HepG2 (cell line): ENCODE data around the gene OSBPL10. TPM values are rescaled to one million over a fixed set of nuclear protein-coding genes. Genes with fewer than 3 reads are reported as not detected.

Source experiments
- ATAC-seq: fragments of 200-7000 bp; cut with Tn5 transposase; 3 replicates; pipeline ENCODE4 v1.9.1; 2020; ENCODE audit warnings: mild to moderate bottlenecking, moderate library complexity
- BruUV-seq: library from RNA; stranded (reverse); fragments of 400-500 nt; replicated peaks from 2 replicates; lab custom pipeline; 2021; lab: Mats Ljungman, UMichigan
- CTCF ChIA-PET: fragments of 300-600 bp; formaldehyde crosslinking; extraction: SDS; loops from one replicate; lab custom pipeline; 2021; ENCODE audit warnings: low total read pairs, inconsistent platforms, low intra/inter-chr PET ratio; lab: Yijun Ruan, JAX
- POLR2A ChIA-PET: fragments of 350-600 bp; sonication (Branson Sonifier 250); formaldehyde crosslinking; loops from one replicate; lab custom pipeline; 2020; ENCODE audit warnings: antibody characterized with exemption, inconsistent platforms; lab: Yijun Ruan, JAX
- DNase-seq: peaks from one replicate; pipeline ENCODE4 v3.0.0-alpha.2; 2015; ENCODE audit warnings: low spot score
- FAIRE-seq: peaks from 3 replicates; lab custom pipeline; 2011; peaks lifted over from hg19 to GRCh38; lab: Jason Lieb, UNC
- H2AFZ ChIP-seq: one replicate; pipeline ENCODE4 v1.6.1; 2011; ENCODE audit warnings: low read length, inconsistent platforms
- H3K27ac ChIP-seq: fragments of 300-600 bp; 3 replicates; pipeline ENCODE4 v1.8.0; 2011; ENCODE audit warnings: mixed run types, mild to moderate bottlenecking, mixed read lengths, low read length, inconsistent platforms; ENCODE audit not compliant: insufficient read depth; ENCODE audit errors: extremely low read length
- H3K27me3 ChIP-seq, 2 experiments: fragments of 200-600 bp in 1 of 2; 2 replicates in 1 of 2; 3 replicates in 1 of 2; pipeline versions ENCODE4 v1.6.0 to v1.8.0; 2011; ENCODE audit warnings: low read length in 2 of 2, mild to moderate bottlenecking in 2 of 2, moderate library complexity in 2 of 2, inconsistent platforms in 1 of 2; ENCODE audit not compliant: insufficient read depth in 2 of 2, control insufficient read depth in 1 of 2
- H3K36me3 ChIP-seq, 2 experiments: fragments of 200-600 bp in 1 of 2; replicated peaks in 1 of 2; 2 replicates in 1 of 2; 3 replicates in 1 of 2; pipeline versions ENCODE4 v1.5.1 to v1.8.0; 2011; ENCODE audit warnings: low read length in 2 of 2, inconsistent platforms in 1 of 2; ENCODE audit not compliant: insufficient read depth in 2 of 2, control insufficient read depth in 1 of 2
- H3K4me1 ChIP-seq: 2 replicates; pipeline ENCODE4 v1.5.1; 2012; ENCODE audit warnings: low read length, inconsistent platforms; ENCODE audit not compliant: insufficient read depth
- H3K4me2 ChIP-seq: 2 replicates; pipeline ENCODE4 v1.6.0; 2011; ENCODE audit warnings: low read depth, low read length, inconsistent platforms
- H3K4me3 ChIP-seq, 3 experiments: fragments of 200-600 bp in 1 of 3; sonication (generic), shearing (Covaris generic) in 1 of 3; replicated peaks in 1 of 3; 2 replicates each; pipeline ENCODE4 v1.5.1; 2011 to 2016; ENCODE audit warnings: low read length in 3 of 3, inconsistent platforms in 2 of 3, low read depth in 2 of 3, mild to moderate bottlenecking in 2 of 3, control low read depth in 1 of 3, mixed read lengths in 1 of 3; ENCODE audit not compliant: insufficient read depth in 1 of 3
- H3K79me2 ChIP-seq: one replicate; pipeline ENCODE4 v1.6.1; 2011; ENCODE audit warnings: low read length, inconsistent platforms; ENCODE audit not compliant: insufficient read depth
- H3K9ac ChIP-seq: 2 replicates; pipeline ENCODE4 v1.6.0; 2011; ENCODE audit warnings: mild to moderate bottlenecking, low read depth, low read length, inconsistent platforms; ENCODE audit not compliant: insufficient read depth
- H3K9me3 ChIP-seq: 2 replicates; pipeline ENCODE4 v1.5.1; 2012; ENCODE audit warnings: mild to moderate bottlenecking, low read length
- H4K20me1 ChIP-seq: 2 replicates; pipeline ENCODE4 v1.6.0; 2011; ENCODE audit warnings: inconsistent platforms, mild to moderate bottlenecking, low read length, moderate library complexity; ENCODE audit not compliant: insufficient read depth
- CERS6 ChIP-seq: sonication (generic); formaldehyde crosslinking; IDR thresholded peaks from 2 replicates; pipeline ENCODE4 v1.5.0; 2020; ENCODE audit warnings: missing genetic modification reagents
- FLYWCH1 ChIP-seq: sonication (generic); formaldehyde crosslinking; IDR thresholded peaks from 2 replicates; pipeline ENCODE4 v1.8.1; 2023; ENCODE audit warnings: mild to moderate bottlenecking, missing genetic modification reagents
- GATAD1 ChIP-seq: IDR thresholded peaks from 2 replicates; pipeline ENCODE4 v1.6.1; 2016; ENCODE audit warnings: missing genetic modification reagents, missing compliant biosample characterization
- NPAS2 ChIP-seq: sonication (generic); formaldehyde crosslinking; IDR thresholded peaks from 2 replicates; pipeline ENCODE4 v1.8.0; 2022; ENCODE audit warnings: mild to moderate bottlenecking, missing genetic modification reagents, borderline replicate concordance
- SKIL ChIP-seq: sonication (generic); formaldehyde crosslinking; IDR thresholded peaks from 2 replicates; pipeline ENCODE4 v1.8.0; 2022; ENCODE audit warnings: missing genetic modification reagents, mild to moderate bottlenecking, moderate library complexity, borderline replicate concordance
- ZHX1 ChIP-seq: sonication (generic); formaldehyde crosslinking; IDR thresholded peaks from 2 replicates; pipeline ENCODE4 v1.8.1; 2022; ENCODE audit warnings: low read depth, mild to moderate bottlenecking, missing genetic modification reagents
- ZNF30 ChIP-seq: sonication (generic); formaldehyde crosslinking; IDR thresholded peaks from 2 replicates; pipeline ENCODE4 v1.5.0; 2020; ENCODE audit warnings: mild to moderate bottlenecking, missing genetic modification reagents
- ZNF513 ChIP-seq: sonication (generic); formaldehyde crosslinking; conservative IDR thresholded peaks from 2 replicates; pipeline ENCODE4 v1.5.0; 2020; ENCODE audit warnings: missing genetic modification reagents
- ZNF563 ChIP-seq: sonication (generic); formaldehyde crosslinking; IDR thresholded peaks from 2 replicates; pipeline ENCODE4 v1.8.0; 2022; ENCODE audit warnings: mild to moderate bottlenecking, moderate library complexity, missing genetic modification reagents
- ZNF781 ChIP-seq: sonication (generic); formaldehyde crosslinking; IDR thresholded peaks from 2 replicates; pipeline ENCODE4 v1.5.1; 2020; ENCODE audit warnings: borderline replicate concordance, mild to moderate bottlenecking, missing genetic modification reagents; ENCODE audit errors: not compliant biosample characterization
- ZSCAN12 ChIP-seq: sonication (generic); formaldehyde crosslinking; IDR thresholded peaks from 2 replicates; pipeline ENCODE4 v1.9.0; 2021; ENCODE audit warnings: mild to moderate bottlenecking, missing genetic modification reagents
- WGBS: methylation state at CpG from one replicate; pipeline ENCODE4 v1.1.6; 2017; ENCODE audit warnings: low lambda C conversion rate; 5-methylcytosine and 5-hydroxymethylcytosine counted together
- in situ Hi-C: cut with HindIII; loops from 2 replicates; pipeline ENCODE4 v1.10.0; 2017; ENCODE audit warnings: low pct_unique_long_range_greater_than_20kb; ENCODE audit not compliant: extremely low pct_ligation_motif_present
- intact Hi-C: fragments of 100-400 bp; cut with micrococcal nuclease; formaldehyde crosslinking; loops from one replicate; pipeline ENCODE4 v1.10.0; 2022; ENCODE audit not compliant: unreplicated experiment
- polyA plus RNA-seq, 8 experiments: library from polyadenylated mRNA; depleted of rRNA in 3 of 8; stranded (reverse) in 7 of 8; unstranded in 1 of 8; fragments of >200 nt; fragmentation: Illumina TruSeq in 4 of 8; extraction: Trizol in 4 of 8; gene quantifications; 2 replicates each; pipeline versions ENCODE4 v1.2.1 to v1.2.3, GENCODE V29; 2011 to 2016; ENCODE audit warnings: low read depth in 4 of 8, missing spikeins in 1 of 8, mixed read lengths in 1 of 8; ENCODE audit not compliant: insufficient read depth in 1 of 8
- total RNA-seq, 5 experiments: library from RNA; depleted of rRNA; stranded (reverse); fragments of >200 nt; fragmentation: Illumina TruSeq; extraction: Trizol; gene quantifications; 2 replicates each; pipeline ENCODE4 v1.2.3, GENCODE V29; 2016; ENCODE audit warnings: low read depth in 1 of 5
- TF ChIP-seq, protein P1 (sequence below): sonication (generic); formaldehyde crosslinking; IDR thresholded peaks from 2 replicates; pipeline ENCODE4 v1.4.0; 2020; ENCODE audit warnings: missing genetic modification reagents, borderline replicate concordance

Gene OSBPL10
- total and polyA plus RNA-seq, 2 of the 13 experiments (the other 11 are each of a cell fraction or from before 2014, with no cell fraction given), result 10.3 to 28.6 TPM

GRCh38 chr3:31622636-31623288 is 358.3 kb downstream of the OSBPL10 start:
- CTCF ChIA-PET, result no interaction called here
- no peak for DNase-seq
- Histone ChIP-seq H3K4me1 (no peaks in the 10 kb centered on the region), H4K20me1 (no peaks in the 10 kb centered on the region), H3K9ac (no peak overlapping the region), H3K9me3 (no peaks in the 10 kb centered on the region), H3K4me2 (no peak overlapping the region), H3K27ac (no peak overlapping the region), H2AFZ (no peak overlapping the region)
- BruUV-seq, result no TSS peak
- TF ChIP-seq ZNF513 (no peak), ZNF30 (CRISPR knock-in tag) (no peak), ZHX1 (CRISPR knock-in tag) (no peak), ZSCAN12 (no peak), SKIL (no peak), FLYWCH1 (CRISPR knock-in tag) (no peak), CERS6 (no peak), NPAS2 (no peak), ZNF563 (no peak), GATAD1 (no peak), ZNF781 (no peak)
- TF ChIP-seq, protein P1, sequence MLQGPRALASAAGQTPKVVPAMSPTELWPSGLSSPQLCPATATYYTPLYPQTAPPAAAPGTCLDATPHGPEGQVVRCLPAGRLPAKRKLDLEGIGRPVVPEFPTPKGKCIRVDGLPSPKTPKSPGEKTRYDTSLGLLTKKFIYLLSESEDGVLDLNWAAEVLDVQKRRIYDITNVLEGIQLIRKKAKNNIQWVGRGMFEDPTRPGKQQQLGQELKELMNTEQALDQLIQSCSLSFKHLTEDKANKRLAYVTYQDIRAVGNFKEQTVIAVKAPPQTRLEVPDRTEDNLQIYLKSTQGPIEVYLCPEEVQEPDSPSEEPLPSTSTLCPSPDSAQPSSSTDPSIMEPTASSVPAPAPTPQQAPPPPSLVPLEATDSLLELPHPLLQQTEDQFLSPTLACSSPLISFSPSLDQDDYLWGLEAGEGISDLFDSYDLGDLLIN, result no peak
- TF ChIP-seq, all 625 proteins: peak for 0
- Histone ChIP-seq H3K36me3 (peaks cover 9 to 46% of the 10 kb centered on the region in 2 experiments), H3K4me3 (no peak overlapping the region), H3K27me3 (no peaks in the 10 kb centered on the region), H3K79me2 (no peaks in the 10 kb centered on the region)
- in situ Hi-C loops (no loop called here), intact Hi-C loops (no loop called here)
- no peak for ATAC-seq
- WGBS, result 86% methylated on average over 4 of the region's 4 CpGs
- POLR2A ChIA-PET, result no interaction called here
- no peak for FAIRE-seq
